Right renal pelvis (tissue), 4 donors: ENCODE results near the gene LPP. TPM values are rescaled to one million over a fixed set of nuclear protein-coding genes. Genes with fewer than 3 reads are reported as not detected.
"Not testable (repeated sequence)": the region's sequence is repeated elsewhere in the genome, so short reads cannot be mapped to it uniquely, and the experiment has no call there.

Experiments used
- DNase-seq, 4 donors: peaks; one replicate each; pipeline ENCODE4 v3.0.0-alpha.2; 2013; ENCODE audit warnings: low read depth in 4 of 4, low spot score in 3 of 4, missing footprints in 1 of 4
- polyA plus RNA-seq, 4 donors: library from polyadenylated mRNA; unstranded; fragments of 120-200 nt; gene quantifications; one replicate each; pipeline ENCODE4 v1.2.1, GENCODE V29; 2013; ENCODE audit not compliant: insufficient read length in 4 of 4

LPP gene
- polyA plus RNA-seq, 4 donors = 24.5 to 29.6 (median 25.6) TPM

GRCh38 chr3:188680605-188681004, 526.6 kb downstream of the LPP start:
- DNase-seq = no peak

- DNase-seq = no peak
Observed at GRCh38 chr3:188682316-188682715, 528.4 kb downstream of the LPP start.

- no peak for DNase-seq
Observed at GRCh38 chr3:188683032-188683521, 529.1 kb downstream of the LPP start.

GRCh38 chr3:188684276-188684675, 530.3 kb downstream of the LPP start:
- DNase-seq = no peak

GRCh38 chr3:188685789-188686188, 531.8 kb downstream of the LPP start:
- no peak for DNase-seq

- DNase-seq = no peak
Observed at GRCh38 chr3:188686324-188686723, 532.4 kb downstream of the LPP start.

GRCh38 chr3:188687389-188687788, 533.4 kb downstream of the LPP start:
- no peak for DNase-seq

- no peak for DNase-seq
Observed at GRCh38 chr3:188689101-188689574, 535.2 kb downstream of the LPP start.

GRCh38 chr3:188690064-188690463, 536.1 kb downstream of the LPP start:
- no peak for DNase-seq

- no peak for DNase-seq
Observed at GRCh38 chr3:188691004-188691403, 537.0 kb downstream of the LPP start.

GRCh38 chr3:188691665-188692064, 537.7 kb downstream of the LPP start:
- no peak for DNase-seq

- DNase-seq = no peak
Observed at GRCh38 chr3:188692700-188693099, 538.7 kb downstream of the LPP start.

GRCh38 chr3:188693435-188693834, 539.5 kb downstream of the LPP start:
- DNase-seq = no peak

GRCh38 chr3:188695241-188695640, 541.3 kb downstream of the LPP start:
- no peak for DNase-seq

- DNase-seq = no peak
Observed at GRCh38 chr3:188697127-188697526, 543.2 kb downstream of the LPP start.

- no peak for DNase-seq
Observed at GRCh38 chr3:188698436-188698835, 544.5 kb downstream of the LPP start.

GRCh38 chr3:188700501-188700900, 546.5 kb downstream of the LPP start:
- DNase-seq = no peak

GRCh38 chr3:188700918-188701317, 547.0 kb downstream of the LPP start:
- no peak for DNase-seq

- DNase-seq = no peak
Observed at GRCh38 chr3:188701485-188701969, 547.6 kb downstream of the LPP start.

GRCh38 chr3:188702028-188702427, 548.1 kb downstream of the LPP start:
- DNase-seq = not testable (repeated sequence)

GRCh38 chr3:188706176-188706575, 552.2 kb downstream of the LPP start:
- DNase-seq = no peak

GRCh38 chr3:188706599-188706998, 552.6 kb downstream of the LPP start:
- no peak for DNase-seq
